CD14-positive monocyte (primary cell): ENCODE data around the gene RPEL1. TPM values are rescaled to one million over a fixed set of nuclear protein-coding genes. Genes with fewer than 3 reads are reported as not detected.

Experiments used
- DNase-seq, 3 donors: peaks; one replicate each; pipeline ENCODE4 v3.0.0-alpha.2; 2011 to 2022
- H2AFZ ChIP-seq: 2 replicates; pipeline ENCODE4 v1.6.0; 2012; ENCODE audit warnings: mild to moderate bottlenecking, low read depth, low read length, inconsistent platforms; ENCODE audit not compliant: insufficient read depth, poor library complexity, severe bottlenecking
- H3K27ac ChIP-seq, 2 donors: 1 replicate in 1 of 2; 2 replicates in 1 of 2; pipeline ENCODE4 v1.5.1; 2012 to 2013; ENCODE audit warnings: low read length in 2 of 2, control low read depth in 1 of 2, inconsistent platforms in 1 of 2, low read depth in 1 of 2, mild to moderate bottlenecking in 1 of 2
- H3K27me3 ChIP-seq, 2 donors: one replicate each; pipeline versions ENCODE4 v1.6.0 to v1.6.1; 2011 to 2013; ENCODE audit warnings: low read length in 2 of 2; ENCODE audit not compliant: control insufficient read depth in 2 of 2, insufficient read depth in 2 of 2
- H3K36me3 ChIP-seq, 2 donors: replicated peaks in 1 of 2; 1 replicate in 1 of 2; 2 replicates in 1 of 2; pipeline versions ENCODE4 v1.5.1 to v1.6.1; 2012 to 2013; ENCODE audit warnings: low read length in 2 of 2, control low read depth in 1 of 2, inconsistent platforms in 1 of 2, mild to moderate bottlenecking in 1 of 2; ENCODE audit not compliant: insufficient read depth in 2 of 2, control insufficient read depth in 1 of 2
- H3K4me1 ChIP-seq, 2 donors: 1 replicate in 1 of 2; 2 replicates in 1 of 2; pipeline versions ENCODE4 v1.5.1 to v1.6.1; 2012 to 2013; ENCODE audit warnings: low read length in 2 of 2, control low read depth in 1 of 2, inconsistent platforms in 1 of 2, mild to moderate bottlenecking in 1 of 2, moderate library complexity in 1 of 2; ENCODE audit not compliant: insufficient read depth in 2 of 2, control insufficient read depth in 1 of 2
- H3K4me2 ChIP-seq: replicated peaks from 2 replicates; pipeline ENCODE3; 2012; ENCODE audit warnings: low read length, moderate library complexity, mild to moderate bottlenecking; ENCODE audit not compliant: poor library complexity, severe bottlenecking; ENCODE audit errors: extremely low read depth
- H3K4me3 ChIP-seq, 3 experiments: fragments of 200-600 bp in 1 of 3; sonication (generic) in 1 of 3; replicated peaks in 1 of 3; 1 replicate in 2 of 3; 2 replicates in 1 of 3; pipeline ENCODE4 v1.5.1; 2011 to 2013; ENCODE audit warnings: low read length in 3 of 3, mild to moderate bottlenecking in 3 of 3, control low read depth in 2 of 3, low read depth in 2 of 3, inconsistent platforms in 1 of 3, moderate library complexity in 1 of 3
- H3K79me2 ChIP-seq: 2 replicates; pipeline ENCODE4 v1.6.0; 2012; ENCODE audit warnings: mild to moderate bottlenecking, control low read depth, inconsistent platforms, low read length, moderate library complexity; ENCODE audit not compliant: insufficient read depth
- H3K9ac ChIP-seq: 2 replicates; pipeline ENCODE4 v1.6.0; 2017; ENCODE audit warnings: low read length, mild to moderate bottlenecking; ENCODE audit not compliant: insufficient read depth, poor library complexity, severe bottlenecking
- H3K9me3 ChIP-seq, 2 donors: replicated peaks in 1 of 2; 1 replicate in 1 of 2; 2 replicates in 1 of 2; pipeline versions ENCODE4 v1.5.1 to v1.6.1; 2012 to 2013; ENCODE audit warnings: low read length in 2 of 2, control low read depth in 1 of 2; ENCODE audit not compliant: control insufficient read depth in 1 of 2, insufficient read depth in 1 of 2
- H4K20me1 ChIP-seq: 2 replicates; pipeline ENCODE4 v1.6.0; 2012; ENCODE audit warnings: mild to moderate bottlenecking, low read length, control low read depth, moderate library complexity; ENCODE audit not compliant: insufficient read depth
- H3K27ac Mint-ChIP-seq, 7 donors: one replicate each; pipeline ENCODE4 v1.8.0; 2020; ENCODE audit warnings: mild to moderate bottlenecking in 7 of 7, mixed read lengths in 7 of 7, moderate library complexity in 6 of 7, inconsistent platforms in 2 of 7
- H3K27me3 Mint-ChIP-seq, 3 donors: one replicate each; pipeline ENCODE4 v1.8.0; 2021 to 2022; ENCODE audit warnings: low read depth in 3 of 3, mild to moderate bottlenecking in 3 of 3, mixed read lengths in 3 of 3, moderate library complexity in 3 of 3, inconsistent platforms in 1 of 3
- H3K36me3 Mint-ChIP-seq, 2 donors: one replicate each; pipeline ENCODE4 v1.8.0; 2020; ENCODE audit warnings: mixed read lengths in 2 of 2, inconsistent platforms in 1 of 2, mild to moderate bottlenecking in 1 of 2
- H3K4me1 Mint-ChIP-seq: one replicate; pipeline ENCODE4 v1.8.0; 2020; ENCODE audit warnings: mild to moderate bottlenecking, mixed read lengths
- H3K4me3 Mint-ChIP-seq, 2 donors: one replicate each; pipeline ENCODE4 v1.8.0; 2020; ENCODE audit warnings: mild to moderate bottlenecking in 2 of 2, mixed read lengths in 2 of 2, moderate library complexity in 1 of 2
- H3K9me3 Mint-ChIP-seq, 7 donors: one replicate each; pipeline ENCODE4 v1.8.0; 2020 to 2022; ENCODE audit warnings: mixed read lengths in 7 of 7, mild to moderate bottlenecking in 6 of 7, moderate library complexity in 6 of 7, inconsistent platforms in 2 of 7
- CTCF ChIP-seq: fragments of 200-600 bp; IDR thresholded peaks from one replicate; pipeline ENCODE4 v1.8.0; 2022; ENCODE audit warnings: antibody characterized with exemption, mild to moderate bottlenecking
- WGBS: methylation state at CpG from one replicate; pipeline ENCODE4 v1.1.5; 2013; ENCODE audit warnings: missing lambda C conversion rate; ENCODE audit not compliant: insufficient coverage; 5-methylcytosine and 5-hydroxymethylcytosine counted together
- intact Hi-C, 2 donors: fragments of 100-400 bp; cut with micrococcal nuclease; formaldehyde crosslinking; loops; one replicate each; pipeline versions ENCODE4 v1.15.0 to v1.15.1; 2023
- polyA plus RNA-seq, 3 donors: library from polyadenylated mRNA; depleted of rRNA in 1 of 3; unstranded in 2 of 3; stranded (reverse) in 1 of 3; fragments of 300-500 nt in 2 of 3; fragments of >200 nt in 1 of 3; fragmentation: Illumina TruSeq in 2 of 3; gene quantifications; 1 replicate in 2 of 3; 2 replicates in 1 of 3; pipeline ENCODE4 v1.2.3, GENCODE V29; 2012 to 2021

Gene RPEL1
- polyA plus RNA-seq, 3 donors, result not detected

DNA sequence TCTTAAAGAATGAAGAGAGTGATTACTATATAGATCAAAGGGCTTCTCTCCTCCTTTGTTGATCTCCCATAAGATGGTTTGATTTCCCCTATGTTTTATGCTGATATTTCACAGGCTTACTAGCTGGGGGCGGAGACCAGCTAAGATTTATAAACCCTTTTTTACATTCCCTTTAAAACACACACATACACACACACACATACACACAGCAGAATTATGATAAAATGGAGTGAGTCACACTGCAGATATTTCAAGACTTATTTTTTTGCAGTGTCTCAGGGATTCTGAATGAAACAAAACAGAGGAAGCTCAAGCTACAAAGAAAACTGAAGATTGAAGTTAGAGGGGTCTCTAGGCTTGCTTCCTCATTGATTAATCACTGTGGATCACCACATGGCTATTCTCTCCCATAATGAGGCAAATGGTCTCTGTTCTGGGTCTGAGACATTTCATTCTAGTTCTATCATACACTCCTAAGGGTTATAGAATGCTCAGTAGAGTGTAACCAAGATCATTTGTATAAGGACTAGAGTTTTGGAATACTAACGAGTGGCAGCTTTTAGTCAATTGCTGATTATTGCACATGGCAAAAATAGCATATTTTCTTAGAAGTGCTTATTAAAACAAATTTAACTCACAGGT, 49.8 kb downstream of the RPEL1 start:
- DNase-seq, result no peak
- no peak overlapping the region for H2AFZ ChIP-seq
- H3K9me3 Mint-ChIP-seq, result peaks cover 0 to 2% (median 0%) of the 10 kb centered on the region in 7 donors
- H3K36me3 Mint-ChIP-seq, result peaks cover 1 to 2% of the 10 kb centered on the region in 2 donors
- no peak overlapping the region for H3K4me2 ChIP-seq
- H3K9me3 ChIP-seq, result no peaks in the 10 kb centered on the region
- H3K36me3 ChIP-seq, result no peaks in the 10 kb centered on the region
- no peaks in the 10 kb centered on the region for H4K20me1 ChIP-seq
- no CpG with 5 or more reads among the region's 2 CpGs for WGBS
- H3K79me2 ChIP-seq, result no peaks in the 10 kb centered on the region
- H3K27ac Mint-ChIP-seq, result no peak overlapping the region
- no peak overlapping the region for H3K4me3 ChIP-seq
- no peak overlapping the region for H3K9ac ChIP-seq
- H3K27me3 ChIP-seq, result no peaks in the 10 kb centered on the region
- intact Hi-C loops, result no loop called here
- no peaks in the 10 kb centered on the region for H3K4me1 ChIP-seq
- H3K4me3 Mint-ChIP-seq, result no peak overlapping the region
- H3K27me3 Mint-ChIP-seq, result peaks cover 5 to 12% (median 7%) of the 10 kb centered on the region in 3 donors
- H3K4me1 Mint-ChIP-seq, result no peaks in the 10 kb centered on the region
- TF ChIP-seq CTCF, result no peak
- H3K27ac ChIP-seq, result no peak overlapping the region

Other genes with a start within 250 kb of the RPEL1 start
- 100 to 1,000 TPM in 1 of 3 donors, 10 to 100 TPM in 2; 68.6 to 116 (median 81.8) TPM for gene NT5C2, start 52.6 kb upstream of the RPEL1 start, polyA plus RNA-seq
- gene INA, start 31.3 kb downstream of the RPEL1 start, polyA plus RNA-seq, result not detected
- 1 to 10 TPM; 3.4 to 6.2 (median 4.6) TPM for gene PCGF6, start 105.3 kb downstream of the RPEL1 start, polyA plus RNA-seq
- gene TAF5, start 122.1 kb downstream of the RPEL1 start, polyA plus RNA-seq, result 1 to 10 TPM; 1.0 to 2.4 (median 2.4) TPM
- 100 to 1,000 TPM; 285 to 531 (median 529) TPM for gene ATP5MK, start 150.6 kb downstream of the RPEL1 start, polyA plus RNA-seq
- 1 to 10 TPM; 2.9 to 9.7 (median 3.3) TPM for gene PDCD11, start 150.7 kb downstream of the RPEL1 start, polyA plus RNA-seq
- 10 to 100 TPM; 48.4 to 80.7 (median 66.5) TPM for gene CALHM2, start 206.5 kb downstream of the RPEL1 start, polyA plus RNA-seq
- not detected for gene CALHM1, start 213.0 kb downstream of the RPEL1 start, polyA plus RNA-seq
- under 1 TPM in 2 of 3 donors, not detected in 1; 0.04 to 0.62 TPM for gene CALHM3, start 233.4 kb downstream of the RPEL1 start, polyA plus RNA-seq
- gene NEURL1, start 247.8 kb downstream of the RPEL1 start, polyA plus RNA-seq, result 10 to 100 TPM in 1 of 3 donors, 1 to 10 TPM in 2; 3.0 to 17.2 (median 3.3) TPM